Neural progenitor cell (in vitro differentiated cells): ENCODE measurements around the gene FAM107A.

Experiments used
- CTCF ChIP-seq: fragments of 200-600 bp; sonication (generic); IDR thresholded peaks from 2 replicates; pipeline ENCODE4 v1.5.1; 2017; ENCODE audit warnings: antibody characterized with exemption, mild to moderate bottlenecking
- EZH2 ChIP-seq: fragments of 200-600 bp; sonication (generic); IDR thresholded peaks from 2 replicates; pipeline ENCODE4 v1.6.1; 2017; ENCODE audit warnings: antibody characterized with exemption, mild to moderate bottlenecking, moderate library complexity
- EZH2phosphoT487 ChIP-seq: fragments of 200-600 bp; sonication (generic); IDR thresholded peaks from 2 replicates; pipeline ENCODE4 v1.6.1; 2017; ENCODE audit warnings: antibody characterized with exemption

DNA sequence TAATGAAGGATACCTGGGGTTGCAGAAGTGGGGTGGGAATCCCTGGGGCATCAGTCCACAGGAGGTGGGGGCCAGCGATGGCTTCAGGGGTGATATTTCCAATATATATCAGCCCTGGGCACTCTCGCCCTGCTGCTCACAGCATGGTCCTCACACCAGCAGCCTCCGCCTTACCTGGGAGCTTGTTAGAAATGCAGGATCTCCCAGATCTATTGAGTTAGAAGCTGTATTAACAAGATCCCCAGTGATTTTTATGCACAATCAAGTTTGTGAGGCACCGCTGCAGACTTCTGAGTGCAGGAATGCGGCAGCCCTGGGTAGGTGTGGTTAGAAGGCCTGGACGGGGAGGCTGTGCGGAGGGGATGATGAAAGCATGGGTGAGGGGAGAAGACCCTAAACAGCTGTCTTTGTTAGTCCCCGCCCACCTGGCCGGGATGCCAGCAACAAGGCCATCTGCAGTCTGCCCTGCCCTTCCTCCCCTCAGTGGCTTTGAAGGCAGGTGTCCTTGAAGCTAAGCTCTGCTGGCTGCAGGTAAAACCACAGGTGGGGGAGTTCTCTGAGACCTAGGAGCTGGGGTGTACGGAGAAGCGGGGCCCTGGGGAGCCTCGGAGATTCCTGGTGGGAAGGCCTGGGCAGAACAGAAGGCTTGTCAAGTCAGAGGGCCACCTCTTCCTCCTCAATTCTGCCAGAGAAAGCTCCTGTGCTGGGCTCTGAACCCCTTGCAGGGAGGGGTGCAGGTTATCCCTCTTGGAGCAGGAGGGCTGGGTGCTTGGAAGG, 11.4 kb downstream of the FAM107A start:
- TF ChIP-seq CTCF (no peak), EZH2 (no peak), EZH2phosphoT487 (no peak)
